Gastroesophageal sphincter (tissue), 3 donors: Measurements from ENCODE around the gene OR14J1.

ENCODE experiments used
- EP300 ChIP-seq: sonication (generic); formaldehyde crosslinking; IDR thresholded peaks from one replicate; pipeline ENCODE4 v1.6.1; 2017; ENCODE audit warnings: antibody characterized with exemption, mild to moderate bottlenecking
- POLR2AphosphoS5 ChIP-seq: sonication (generic); formaldehyde crosslinking; IDR thresholded peaks from one replicate; pipeline ENCODE4 v1.6.1; 2017; ENCODE audit warnings: antibody characterized with exemption
- TF ChIP-seq, protein P1 (sequence below), 4 experiments: fragments of 200-600 bp in 2 of 4; fragments of 450-650 bp in 2 of 4; sonication (generic) in 1 of 4; IDR thresholded peaks; one replicate each; pipeline ENCODE4 v1.5.1; 2017 to 2019; ENCODE audit warnings: antibody characterized with exemption in 4 of 4, mild to moderate bottlenecking in 2 of 4, moderate library complexity in 2 of 4

DNA sequence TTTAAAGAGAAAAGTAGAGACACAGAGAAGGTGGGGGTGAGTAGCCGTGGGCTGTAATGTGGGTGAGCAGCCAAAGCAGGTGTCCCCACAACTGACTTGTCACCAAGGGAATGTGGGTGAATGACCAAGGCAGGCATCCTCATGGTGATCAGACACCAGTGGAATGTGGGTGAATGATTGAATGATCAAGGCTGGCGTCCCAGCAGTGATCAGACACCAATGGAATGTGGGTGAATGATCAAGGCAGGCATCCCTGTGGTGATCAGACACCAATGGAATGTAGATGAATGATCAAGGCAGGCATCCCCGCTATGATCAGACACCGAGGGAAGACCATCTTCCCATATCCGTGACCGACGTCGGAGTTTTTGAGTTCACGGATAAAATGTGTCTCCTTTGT, 49.8 kb upstream of the OR14J1 start:
- TF ChIP-seq, protein P1, sequence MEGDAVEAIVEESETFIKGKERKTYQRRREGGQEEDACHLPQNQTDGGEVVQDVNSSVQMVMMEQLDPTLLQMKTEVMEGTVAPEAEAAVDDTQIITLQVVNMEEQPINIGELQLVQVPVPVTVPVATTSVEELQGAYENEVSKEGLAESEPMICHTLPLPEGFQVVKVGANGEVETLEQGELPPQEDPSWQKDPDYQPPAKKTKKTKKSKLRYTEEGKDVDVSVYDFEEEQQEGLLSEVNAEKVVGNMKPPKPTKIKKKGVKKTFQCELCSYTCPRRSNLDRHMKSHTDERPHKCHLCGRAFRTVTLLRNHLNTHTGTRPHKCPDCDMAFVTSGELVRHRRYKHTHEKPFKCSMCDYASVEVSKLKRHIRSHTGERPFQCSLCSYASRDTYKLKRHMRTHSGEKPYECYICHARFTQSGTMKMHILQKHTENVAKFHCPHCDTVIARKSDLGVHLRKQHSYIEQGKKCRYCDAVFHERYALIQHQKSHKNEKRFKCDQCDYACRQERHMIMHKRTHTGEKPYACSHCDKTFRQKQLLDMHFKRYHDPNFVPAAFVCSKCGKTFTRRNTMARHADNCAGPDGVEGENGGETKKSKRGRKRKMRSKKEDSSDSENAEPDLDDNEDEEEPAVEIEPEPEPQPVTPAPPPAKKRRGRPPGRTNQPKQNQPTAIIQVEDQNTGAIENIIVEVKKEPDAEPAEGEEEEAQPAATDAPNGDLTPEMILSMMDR (IDR thresholded peaks at IDR 0.05): no peak
- no peak for TF ChIP-seq POLR2AphosphoS5
- no peak for TF ChIP-seq EP300
